Ovary (tissue), 3 donors: Measurements from ENCODE around the gene IRF6.
"Not testable (repeated sequence)": the region's sequence is repeated elsewhere in the genome, so short reads cannot be mapped to it uniquely, and the experiment has no call there.

ENCODE experiments used
- CTCF ChIP-seq, 3 donors: fragments of 450-650 bp in 2 of 3; fragments of 200-600 bp in 1 of 3; IDR thresholded peaks; one replicate each; pipeline versions ENCODE4 v1.5.1 to v1.8.0; 2016 to 2022; ENCODE audit warnings: antibody characterized with exemption in 3 of 3, mild to moderate bottlenecking in 1 of 3
- POLR2A ChIP-seq: fragments of 450-650 bp; IDR thresholded peaks from one replicate; pipeline ENCODE4 v1.6.1; 2017; ENCODE audit warnings: antibody characterized with exemption, mild to moderate bottlenecking, moderate library complexity
- donor health status: DM: no; HTN: no; CAD: no.

DNA sequence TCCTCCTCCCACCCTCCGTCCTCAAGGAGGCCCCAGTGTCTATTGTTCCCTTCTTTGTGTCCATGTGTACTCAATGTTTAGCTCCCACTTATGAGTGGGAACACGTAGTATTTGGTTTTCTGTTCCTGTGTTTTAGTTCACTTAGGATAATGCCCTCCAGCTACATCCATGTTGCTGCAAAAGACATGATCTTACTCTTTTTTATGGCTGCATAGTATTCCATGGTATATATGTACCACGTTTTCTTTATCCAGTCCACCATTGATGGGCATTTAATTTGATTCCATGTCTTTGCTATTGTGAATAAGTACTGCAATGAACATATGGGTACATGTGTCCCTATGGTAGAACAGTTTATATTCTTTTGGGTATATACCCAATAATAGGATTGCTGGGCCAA, 12.2 kb downstream of the IRF6 start:
- not testable (repeated sequence) for TF ChIP-seq CTCF (IDR thresholded peaks at IDR 0.05); POLR2A
